Endothelial cell (in vitro differentiated cells): ENCODE results near the gene MGAT1. TPM values are rescaled to one million over a fixed set of nuclear protein-coding genes. Genes with fewer than 3 reads are reported as not detected.
"Not testable (repeated sequence)": the region's sequence is repeated elsewhere in the genome, so short reads cannot be mapped to it uniquely, and the experiment has no call there.

Source experiments
- DNase-seq: peaks from one replicate; pipeline ENCODE4 v3.0.0; 2021; ENCODE audit warnings: low spot score
- H3K27ac Mint-ChIP-seq: one replicate; pipeline ENCODE4 v1.8.0; 2021; ENCODE audit warnings: mixed read lengths, inconsistent platforms; ENCODE audit not compliant: unreplicated experiment
- H3K27me3 Mint-ChIP-seq: one replicate; pipeline ENCODE4 v1.8.0; 2021; ENCODE audit warnings: mild to moderate bottlenecking, moderate library complexity, mixed read lengths, inconsistent platforms; ENCODE audit not compliant: unreplicated experiment
- H3K36me3 Mint-ChIP-seq: one replicate; pipeline ENCODE4 v1.8.0; 2021; ENCODE audit warnings: mild to moderate bottlenecking, low read depth, mixed read lengths, inconsistent platforms; ENCODE audit not compliant: unreplicated experiment
- H3K4me1 Mint-ChIP-seq: one replicate; pipeline ENCODE4 v1.8.0; 2021; ENCODE audit warnings: mild to moderate bottlenecking, mixed read lengths, inconsistent platforms; ENCODE audit not compliant: unreplicated experiment
- H3K4me3 Mint-ChIP-seq: one replicate; pipeline ENCODE4 v1.8.0; 2021; ENCODE audit warnings: mild to moderate bottlenecking, mixed read lengths, inconsistent platforms; ENCODE audit not compliant: unreplicated experiment
- H3K9me3 Mint-ChIP-seq: one replicate; pipeline ENCODE4 v1.8.0; 2021; ENCODE audit warnings: mixed read lengths, inconsistent platforms; ENCODE audit not compliant: unreplicated experiment
- CTCF ChIP-seq: fragments of 200-600 bp; sonication (generic); IDR thresholded peaks from one replicate; pipeline ENCODE4 v1.5.0; 2021; ENCODE audit warnings: antibody characterized with exemption; ENCODE audit not compliant: unreplicated experiment
- total RNA-seq: library from RNA; stranded (reverse); fragmentation: NEBNext Ultra II Directional; extraction: Animal tissue kit (Norgen Biotek cat#: 25700); gene quantifications from one replicate; pipeline ENCODE4 v1.2.1, GENCODE V29; 2021; ENCODE audit not compliant: unreplicated experiment

Gene MGAT1
- total RNA-seq, 1 donor from 2014 or later = 115 TPM

- no peak overlapping the region for H3K27ac Mint-ChIP-seq
- no peak overlapping the region for H3K4me3 Mint-ChIP-seq
- H3K4me1 Mint-ChIP-seq = peaks cover 43% of the 10 kb centered on the region
- H3K36me3 Mint-ChIP-seq = peaks cover 19% of the 10 kb centered on the region
- H3K27me3 Mint-ChIP-seq = peaks cover 4% of the 10 kb centered on the region
- TF ChIP-seq CTCF = no peak
- no peaks in the 10 kb centered on the region for H3K9me3 Mint-ChIP-seq
- no peak for DNase-seq
These were observed 10.9 kb downstream of the MGAT1 start for GRCh38 chr5:180791611-180792213.

- H3K4me3 Mint-ChIP-seq = peak overlapping the region; percentile 84
- DNase-seq = no peak
- peaks cover 14% of the 10 kb centered on the region for H3K36me3 Mint-ChIP-seq
- H3K27me3 Mint-ChIP-seq = peaks cover 10% of the 10 kb centered on the region
- H3K4me1 Mint-ChIP-seq = peaks cover 55% of the 10 kb centered on the region
- H3K9me3 Mint-ChIP-seq = no peaks in the 10 kb centered on the region
- TF ChIP-seq CTCF = no peak
- H3K27ac Mint-ChIP-seq = peak overlapping the region; percentile 81
These were observed 12.1 kb downstream of the MGAT1 start for GRCh38 chr5:180790524-180790923.

GRCh38 chr5:180790020-180790419 lies 12.6 kb downstream of the MGAT1 start:
- peak overlapping the region; percentile 81 for H3K27ac Mint-ChIP-seq
- peaks cover 60% of the 10 kb centered on the region for H3K4me1 Mint-ChIP-seq
- DNase-seq = peak; percentile 60
- H3K4me3 Mint-ChIP-seq = peak overlapping the region; percentile 84
- H3K36me3 Mint-ChIP-seq = peaks cover 14% of the 10 kb centered on the region
- no peaks in the 10 kb centered on the region for H3K9me3 Mint-ChIP-seq
- H3K27me3 Mint-ChIP-seq = peaks cover 10% of the 10 kb centered on the region
- TF ChIP-seq CTCF = no peak

- Mint-ChIP-seq H3K36me3 (peaks cover 14% of the 10 kb centered on the region), H3K4me1 (peaks cover 56% of the 10 kb centered on the region), H3K27ac (peak overlapping the region; percentile 75), H3K27me3 (peaks cover 10% of the 10 kb centered on the region)
- H3K9me3 Mint-ChIP-seq, H3K4me3 Mint-ChIP-seq, DNase-seq: not testable (repeated sequence)
These were observed 13.8 kb downstream of the MGAT1 start for GRCh38 chr5:180788651-180789410.

GRCh38 chr5:180787711-180788431 lies 14.7 kb downstream of the MGAT1 start:
- TF ChIP-seq CTCF = no peak
- Mint-ChIP-seq H3K27ac (peak overlapping the region; percentile 81), H3K27me3 (peaks cover 10% of the 10 kb centered on the region), H3K36me3 (peaks cover 9% of the 10 kb centered on the region), H3K4me1 (peaks cover 46% of the 10 kb centered on the region), H3K9me3 (no peaks in the 10 kb centered on the region), H3K4me3 (peak overlapping the region; percentile 38)
- no peak for DNase-seq
